AG08395 (cell line): ENCODE results near the gene ATP1A4.

ENCODE experiments used
- DNase-seq: peaks from one replicate; pipeline ENCODE4 v3.0.0; 2012; ENCODE audit warnings: mixed read lengths, low spot score

The ATP1A4 gene

GRCh38 chr1:160228431-160228830 lies 77.0 kb downstream of the ATP1A4 start:
- no peak for DNase-seq

GRCh38 chr1:160232911-160233310 lies 81.5 kb downstream of the ATP1A4 start:
- DNase-seq: no peak
